GM20000 (cell line): ENCODE measurements around the gene PDS5B.

ENCODE experiments used
- DNase-seq: peaks from one replicate; pipeline ENCODE4 v3.0.0; 2012; ENCODE audit warnings: low spot score
- TF ChIP-seq, protein P1 (sequence below): IDR thresholded peaks from 2 replicates; pipeline ENCODE4 v1.5.1; 2012; ENCODE audit warnings: mild to moderate bottlenecking, control low read depth; ENCODE audit errors: extremely low read depth, missing control alignments

PDS5B gene

DNA sequence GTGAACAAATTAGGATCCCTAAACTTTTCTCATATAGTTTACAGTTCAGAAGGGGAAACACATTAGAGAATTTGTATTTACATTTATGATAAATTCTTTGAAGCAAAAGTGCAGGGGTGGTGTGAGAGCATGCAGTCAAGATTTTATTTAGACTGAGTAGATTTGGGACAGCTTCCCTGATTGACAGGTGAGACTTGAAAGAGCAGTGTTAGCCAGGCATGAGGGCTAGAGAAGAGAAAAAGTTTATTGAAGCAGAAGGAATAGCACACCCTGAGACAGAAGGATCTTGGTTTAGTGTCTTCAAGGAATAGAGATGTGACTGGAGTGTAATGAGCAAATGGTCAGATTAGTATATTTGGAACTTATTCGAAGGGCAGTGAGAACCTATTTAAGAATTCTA lies 50.5 kb downstream of the PDS5B start:
- DNase-seq: no peak
- TF ChIP-seq, protein P1, sequence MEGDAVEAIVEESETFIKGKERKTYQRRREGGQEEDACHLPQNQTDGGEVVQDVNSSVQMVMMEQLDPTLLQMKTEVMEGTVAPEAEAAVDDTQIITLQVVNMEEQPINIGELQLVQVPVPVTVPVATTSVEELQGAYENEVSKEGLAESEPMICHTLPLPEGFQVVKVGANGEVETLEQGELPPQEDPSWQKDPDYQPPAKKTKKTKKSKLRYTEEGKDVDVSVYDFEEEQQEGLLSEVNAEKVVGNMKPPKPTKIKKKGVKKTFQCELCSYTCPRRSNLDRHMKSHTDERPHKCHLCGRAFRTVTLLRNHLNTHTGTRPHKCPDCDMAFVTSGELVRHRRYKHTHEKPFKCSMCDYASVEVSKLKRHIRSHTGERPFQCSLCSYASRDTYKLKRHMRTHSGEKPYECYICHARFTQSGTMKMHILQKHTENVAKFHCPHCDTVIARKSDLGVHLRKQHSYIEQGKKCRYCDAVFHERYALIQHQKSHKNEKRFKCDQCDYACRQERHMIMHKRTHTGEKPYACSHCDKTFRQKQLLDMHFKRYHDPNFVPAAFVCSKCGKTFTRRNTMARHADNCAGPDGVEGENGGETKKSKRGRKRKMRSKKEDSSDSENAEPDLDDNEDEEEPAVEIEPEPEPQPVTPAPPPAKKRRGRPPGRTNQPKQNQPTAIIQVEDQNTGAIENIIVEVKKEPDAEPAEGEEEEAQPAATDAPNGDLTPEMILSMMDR: no peak

DNA sequence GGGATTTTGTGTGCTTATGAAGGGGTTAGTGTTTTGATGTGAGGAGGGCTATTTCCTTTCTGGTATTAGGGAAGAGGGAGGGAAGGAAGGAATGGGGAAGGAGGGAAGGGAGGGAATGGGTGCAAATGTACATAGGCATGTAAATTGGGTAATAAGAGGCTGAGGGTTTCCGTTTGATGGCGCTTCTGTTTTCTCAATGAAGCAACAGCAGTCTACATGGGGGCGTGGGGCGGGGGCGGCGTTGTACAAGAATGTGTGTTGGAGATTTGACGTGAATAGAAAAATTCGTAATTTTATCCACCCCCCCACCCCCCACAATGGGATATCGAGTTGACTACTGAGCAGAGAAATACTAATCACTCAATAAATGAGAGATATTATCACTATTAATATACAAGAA lies 52.5 kb downstream of the PDS5B start:
- TF ChIP-seq, protein P1: no peak

DNA sequence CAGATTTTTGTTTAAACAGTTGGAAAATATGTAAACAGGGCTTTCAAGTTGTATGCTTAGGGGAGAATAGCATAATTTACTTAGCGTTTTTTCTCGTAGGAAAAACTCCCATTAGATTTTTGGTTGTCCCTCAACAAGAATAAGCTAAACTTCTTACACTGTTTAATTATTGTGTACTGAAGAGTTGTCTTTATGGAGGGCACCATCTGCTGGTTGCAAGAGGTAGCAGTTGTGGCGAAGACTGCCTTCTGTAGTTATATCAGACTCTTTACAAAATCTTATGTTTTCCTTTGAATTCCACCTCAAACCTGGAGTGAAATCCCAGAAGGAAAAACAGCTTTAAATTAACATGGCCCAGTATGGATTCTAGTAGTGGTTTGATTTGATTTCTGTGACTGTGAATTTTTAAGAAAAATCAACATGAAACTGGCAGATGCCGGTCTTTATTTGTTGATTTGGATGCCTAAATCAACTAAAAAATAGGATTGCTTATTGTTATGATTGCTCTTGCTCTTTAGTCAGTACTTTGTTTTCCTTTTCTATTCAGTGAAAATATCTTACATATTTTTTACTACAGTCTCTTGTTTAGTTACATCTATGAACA lies 53.4 kb downstream of the PDS5B start:
- TF ChIP-seq, protein P1: peak; percentile 82
- DNase-seq: peak; percentile 38

More for the DNA sequence above, 52.5 kb downstream of the PDS5B start:
- no peak for DNase-seq

DNA sequence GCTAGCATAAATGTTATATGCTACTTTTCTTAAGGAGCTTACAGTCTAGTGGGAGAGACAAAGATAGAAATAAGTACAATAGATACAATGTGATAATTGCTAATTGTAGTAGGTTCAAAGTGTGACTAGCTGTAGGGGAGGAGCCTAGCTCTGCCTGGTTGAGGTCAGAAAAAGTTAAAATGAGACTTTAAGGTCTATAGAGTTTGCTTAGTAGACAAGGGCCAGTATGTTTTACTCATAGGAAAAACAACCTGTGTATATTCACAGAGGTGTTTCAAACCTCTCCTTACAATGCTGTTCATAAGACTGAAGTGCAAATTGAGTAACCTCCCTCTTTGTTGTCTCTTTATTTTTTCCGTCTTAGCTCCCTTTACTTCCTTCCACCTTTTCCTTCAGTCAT lies 56.1 kb downstream of the PDS5B start:
- no peak for DNase-seq
- TF ChIP-seq, protein P1: no peak

- DNase-seq: no peak
Measured at GRCh38 chr13:32642858-32643257, 56.6 kb downstream of the PDS5B start.

GRCh38 chr13:32645854-32646253 lies 59.6 kb downstream of the PDS5B start:
- DNase-seq: no peak
- TF ChIP-seq, protein P1: no peak

More at GRCh38 chr13:32642858-32643257, 56.6 kb downstream of the PDS5B start:
- TF ChIP-seq, protein P1: no peak

DNA sequence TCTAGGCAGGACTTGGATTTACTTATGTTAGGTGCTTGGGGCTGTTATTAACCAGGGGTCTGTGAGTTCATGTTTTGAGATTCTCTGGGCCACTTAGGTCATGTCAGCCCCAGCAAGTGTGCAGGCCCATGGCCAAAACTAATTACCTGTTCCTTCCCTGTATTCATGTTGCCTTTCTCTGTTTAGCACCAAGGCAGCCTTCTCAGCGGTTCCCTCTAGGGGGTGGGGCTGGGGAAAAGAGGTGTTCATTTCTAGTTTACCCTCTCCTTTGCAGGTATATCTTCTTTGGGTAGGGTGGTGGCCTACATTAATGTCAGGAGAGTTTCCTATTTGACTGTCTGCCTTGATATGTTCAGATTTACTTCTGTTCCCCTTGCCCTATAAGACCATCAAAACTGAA lies 61.7 kb downstream of the PDS5B start:
- no peak for DNase-seq
- TF ChIP-seq, protein P1: no peak
